Endometrial microvascular endothelial cells (primary cell): ENCODE measurements around the gene ZER1. TPM values are rescaled to one million over a fixed set of nuclear protein-coding genes. Genes with fewer than 3 reads are reported as not detected.

Experiments used
- in situ Hi-C: cut with HindIII; loops from 2 replicates; pipeline ENCODE4 v1.10.0; 2017; ENCODE audit warnings: low sequenced_read_pairs, low pct_unique_long_range_greater_than_20kb; ENCODE audit errors: inconsistent ontology term
- total RNA-seq: library from RNA; depleted of rRNA; stranded (reverse); fragments of >200 nt; gene quantifications from one replicate; pipeline ENCODE4 v1.2.3, GENCODE V29; 2015; ENCODE audit errors: inconsistent ontology term

The ZER1 gene
- total RNA-seq, 1 donor from 2014 or later = 38.4 TPM

GRCh38 chr9:128753627-128754026 lies 18.1 kb downstream of the ZER1 start:
- in situ Hi-C loops = no loop called here

GRCh38 chr9:128750926-128751595 lies 20.7 kb downstream of the ZER1 start:
- in situ Hi-C loops = no loop called here

- in situ Hi-C loops = no loop called here
These were observed 24.5 kb downstream of the ZER1 start for GRCh38 chr9:128747241-128747640.

GRCh38 chr9:128743421-128743820 lies 28.3 kb downstream of the ZER1 start:
- in situ Hi-C loops = no loop called here

GRCh38 chr9:128742401-128742800 lies 29.3 kb downstream of the ZER1 start:
- in situ Hi-C loops = no loop called here

- in situ Hi-C loops = no loop called here
These were observed 36.4 kb downstream of the ZER1 start for GRCh38 chr9:128735373-128735772.

GRCh38 chr9:128733256-128733655 lies 38.5 kb downstream of the ZER1 start:
- in situ Hi-C loops = no loop called here

- in situ Hi-C loops = no loop called here
These were observed 39.2 kb downstream of the ZER1 start for GRCh38 chr9:128732576-128732975.

- in situ Hi-C loops = no loop called here
These were observed 40.0 kb downstream of the ZER1 start for GRCh38 chr9:128731691-128732090.

- in situ Hi-C loops = no loop called here
These were observed 40.6 kb downstream of the ZER1 start for GRCh38 chr9:128731093-128731492.

- in situ Hi-C loops = no loop called here
These were observed 41.8 kb downstream of the ZER1 start for GRCh38 chr9:128729766-128730517.

GRCh38 chr9:128729302-128729701 lies 42.4 kb downstream of the ZER1 start:
- in situ Hi-C loops = no loop called here

GRCh38 chr9:128728298-128728697 lies 43.4 kb downstream of the ZER1 start:
- in situ Hi-C loops = no loop called here

- in situ Hi-C loops = no loop called here
These were observed 44.0 kb downstream of the ZER1 start for GRCh38 chr9:128727640-128728248.

GRCh38 chr9:128724744-128725211 lies 46.9 kb downstream of the ZER1 start:
- in situ Hi-C loops = no loop called here

GRCh38 chr9:128723866-128724743 lies 47.6 kb downstream of the ZER1 start, which contains the start of gene ZDHHC12:
Gene ZDHHC12, minus strand, starts transcription at chr9:128724127. Its CDS starts 34 bp downstream, at chr9:128724093.
- in situ Hi-C loops = no loop called here

- in situ Hi-C loops = no loop called here
These were observed 48.3 kb downstream of the ZER1 start for GRCh38 chr9:128723352-128723865.

- in situ Hi-C loops = no loop called here
These were observed 49.1 kb downstream of the ZER1 start for GRCh38 chr9:128722380-128723351.
